H9 (cell line): ENCODE measurements around the gene UTS2B. TPM values are rescaled to one million over a fixed set of nuclear protein-coding genes. Genes with fewer than 3 reads are reported as not detected.
A peak's percentile ranks its signal among the peaks of the same experiment; 100 is the strongest.

Experiments used
- DNase-seq: peaks from one replicate; pipeline ENCODE4 v3.0.0-alpha.2; 2017
- H2AFZ ChIP-seq: one replicate; pipeline ENCODE4 v1.6.1; 2013; ENCODE audit warnings: mild to moderate bottlenecking, low read length, control low read depth, moderate library complexity
- H2AK5ac ChIP-seq: 2 replicates; pipeline ENCODE4 v1.6.1; 2013; ENCODE audit warnings: low read length, control low read depth, mixed read lengths; ENCODE audit not compliant: insufficient read length
- H2BK120ac ChIP-seq: one replicate; pipeline ENCODE4 v1.6.1; 2013; ENCODE audit warnings: low read depth, mild to moderate bottlenecking, low read length, control low read depth, inconsistent platforms; ENCODE audit not compliant: poor library complexity, severe bottlenecking
- H2BK12ac ChIP-seq: 2 replicates; pipeline ENCODE4 v1.6.1; 2013; ENCODE audit warnings: low read length, control low read depth, mixed read lengths, low read depth; ENCODE audit not compliant: insufficient read length
- H2BK15ac ChIP-seq: 2 replicates; pipeline ENCODE4 v1.6.1; 2013; ENCODE audit warnings: low read depth, low read length, control low read depth
- H2BK20ac ChIP-seq: one replicate; pipeline ENCODE4 v1.6.1; 2013; ENCODE audit warnings: low read depth, mild to moderate bottlenecking, low read length, control low read depth, inconsistent platforms; ENCODE audit not compliant: poor library complexity, severe bottlenecking
- H2BK5ac ChIP-seq: 2 replicates; pipeline ENCODE4 v1.6.1; 2013; ENCODE audit warnings: low read length, control low read depth, mixed read lengths; ENCODE audit not compliant: insufficient read length
- H3K14ac ChIP-seq: 2 replicates; pipeline ENCODE4 v1.6.1; 2013; ENCODE audit warnings: low read length, control low read depth; ENCODE audit not compliant: insufficient read depth
- H3K18ac ChIP-seq: 2 replicates; pipeline ENCODE4 v1.6.1; 2013; ENCODE audit warnings: low read depth, mild to moderate bottlenecking, mixed read lengths, low read length, control low read depth; ENCODE audit not compliant: insufficient read length
- H3K23ac ChIP-seq: 2 replicates; pipeline ENCODE4 v1.6.1; 2013; ENCODE audit warnings: low read length, control low read depth, mixed read lengths, low read depth; ENCODE audit not compliant: insufficient read length
- H3K23me2 ChIP-seq: 2 replicates; pipeline ENCODE4 v1.6.1; 2013; ENCODE audit warnings: low read depth, mild to moderate bottlenecking, mixed read lengths, low read length, control low read depth; ENCODE audit not compliant: insufficient read length, poor library complexity, severe bottlenecking
- H3K27ac ChIP-seq: 2 replicates; pipeline ENCODE4 v1.5.1; 2013; ENCODE audit warnings: low read length, control low read depth, mixed read lengths, low read depth; ENCODE audit not compliant: insufficient read length
- H3K27me3 ChIP-seq: 2 replicates; pipeline ENCODE4 v1.6.1; 2013; ENCODE audit warnings: low read length, control low read depth, inconsistent platforms; ENCODE audit not compliant: insufficient read depth
- H3K4ac ChIP-seq: 2 replicates; pipeline ENCODE4 v1.6.1; 2013; ENCODE audit warnings: low read depth, mild to moderate bottlenecking, control low read depth, inconsistent platforms, low read length, moderate library complexity
- H3K4me1 ChIP-seq: 2 replicates; pipeline ENCODE4 v1.6.1; 2013; ENCODE audit warnings: low read length, control low read depth, inconsistent platforms; ENCODE audit not compliant: insufficient read depth
- H3K4me2 ChIP-seq: 2 replicates; pipeline ENCODE4 v1.6.1; 2013; ENCODE audit warnings: low read length, control low read depth, mixed read lengths; ENCODE audit not compliant: insufficient read length, insufficient read depth
- H3K56ac ChIP-seq: 2 replicates; pipeline ENCODE4 v1.6.1; 2013; ENCODE audit warnings: low read depth, mild to moderate bottlenecking, mixed read lengths, low read length, control low read depth; ENCODE audit not compliant: insufficient read length
- H3K79me1 ChIP-seq: 2 replicates; pipeline ENCODE4 v1.6.1; 2013; ENCODE audit warnings: low read depth, mild to moderate bottlenecking, moderate library complexity, low read length, control low read depth, inconsistent platforms; ENCODE audit not compliant: insufficient read depth, poor library complexity, severe bottlenecking
- H3K79me2 ChIP-seq: 2 replicates; pipeline ENCODE4 v1.6.1; 2013; ENCODE audit warnings: low read length, control low read depth, inconsistent platforms; ENCODE audit not compliant: insufficient read depth
- H3K9ac ChIP-seq: 2 replicates; pipeline ENCODE4 v1.6.1; 2013; ENCODE audit warnings: low read length, control low read depth, mixed read lengths; ENCODE audit not compliant: insufficient read length; ENCODE audit errors: extremely low read depth
- H3K9me3 ChIP-seq: one replicate; pipeline ENCODE4 v1.6.1; 2013; ENCODE audit warnings: low read depth, low read length, inconsistent platforms; ENCODE audit not compliant: control insufficient read depth
- H3T11ph ChIP-seq: one replicate; pipeline ENCODE4 v1.6.1; 2013; ENCODE audit warnings: mild to moderate bottlenecking, low read length, control low read depth, inconsistent platforms
- H4K20me1 ChIP-seq: one replicate; pipeline ENCODE4 v1.6.1; 2013; ENCODE audit not compliant: control insufficient read depth, insufficient read length, insufficient read depth
- H4K5ac ChIP-seq: 2 replicates; pipeline ENCODE4 v1.6.1; 2013; ENCODE audit warnings: low read depth, mild to moderate bottlenecking, mixed read lengths, low read length, control low read depth; ENCODE audit not compliant: insufficient read length
- H4K8ac ChIP-seq: replicated peaks from 2 replicates; pipeline ENCODE4 v1.6.1; 2013; ENCODE audit warnings: low read length, control low read depth, mixed read lengths, low read depth; ENCODE audit not compliant: insufficient read length
- H4K91ac ChIP-seq: 2 replicates; pipeline ENCODE4 v1.6.1; 2013; ENCODE audit warnings: low read depth, mild to moderate bottlenecking, moderate library complexity, mixed read lengths, low read length, control low read depth; ENCODE audit not compliant: insufficient read length
- H3K27ac Mint-ChIP-seq, 3 experiments: 2 replicates in 2 of 3; 3 replicates in 1 of 3; pipeline ENCODE4 v1.8.0; 2020 to 2021; ENCODE audit warnings: mixed read lengths in 3 of 3, mild to moderate bottlenecking in 1 of 3, moderate library complexity in 1 of 3
- H3K27me3 Mint-ChIP-seq: 2 replicates; pipeline ENCODE4 v1.8.0; 2021; ENCODE audit warnings: low read depth, mild to moderate bottlenecking, moderate library complexity, mixed read lengths
- H3K36me3 Mint-ChIP-seq, 3 experiments: 2 replicates in 2 of 3; 3 replicates in 1 of 3; pipeline ENCODE4 v1.8.0; 2020 to 2021; ENCODE audit warnings: low read depth in 3 of 3, mixed read lengths in 3 of 3; ENCODE audit not compliant: insufficient read depth in 1 of 3
- H3K4me1 Mint-ChIP-seq, 2 experiments: 2 replicates each; pipeline ENCODE4 v1.8.0; 2020; ENCODE audit warnings: mixed read lengths in 2 of 2
- H3K4me3 Mint-ChIP-seq, 2 experiments: 2 replicates in 1 of 2; 3 replicates in 1 of 2; pipeline ENCODE4 v1.8.0; 2020 to 2021; ENCODE audit warnings: mild to moderate bottlenecking in 2 of 2, mixed read lengths in 2 of 2, moderate library complexity in 1 of 2
- H3K9me3 Mint-ChIP-seq, 2 experiments: 2 replicates in 1 of 2; 3 replicates in 1 of 2; pipeline ENCODE4 v1.8.0; 2020; ENCODE audit warnings: mild to moderate bottlenecking in 2 of 2, mixed read lengths in 2 of 2, moderate library complexity in 1 of 2
- CTCF ChIP-seq: fragments of 200-600 bp; sonication (generic); conservative IDR thresholded peaks from 3 replicates; pipeline ENCODE4 v1.8.0; 2021; ENCODE audit warnings: antibody characterized with exemption, mild to moderate bottlenecking
- WGBS: extraction: QIAGEN DNeasy Blood & Tissue Kit; methylation state at CpG from one replicate; pipeline ENCODE4 v1.1.7; 2013; ENCODE audit warnings: missing lambda C conversion rate, low lambda C conversion rate, mixed read lengths; ENCODE audit not compliant: insufficient read length; ENCODE audit errors: extremely low coverage; 5-methylcytosine and 5-hydroxymethylcytosine counted together
- total RNA-seq: library from RNA; stranded (reverse); gene quantifications from 2 replicates; pipeline ENCODE4 v1.2.1, GENCODE V29; 2021

Gene UTS2B
- total RNA-seq, 1 experiment from 2014 or later: 0.09 TPM

- Histone ChIP-seq H4K91ac (no peak overlapping the region), H3K14ac (no peak overlapping the region), H3K9me3 (no peaks in the 10 kb centered on the region), H3K79me2 (peaks cover 2% of the 10 kb centered on the region; the same call in 1 of the 2 replicates), H2AK5ac (no peak overlapping the region), H3K23ac (no peak overlapping the region), H3K4ac (no peak overlapping the region), H3K56ac (no peak overlapping the region), H3K9ac (no peak overlapping the region), H3K18ac (no peak overlapping the region), H4K20me1 (no peaks in the 10 kb centered on the region), H4K8ac (no peak overlapping the region), H3K27ac (no peak overlapping the region), H3K4me1 (peaks cover 15% of the 10 kb centered on the region; the same call in 1 of the 2 replicates), H2AFZ (no peak overlapping the region), H3K27me3 (no peaks in the 10 kb centered on the region), H2BK12ac (no peak overlapping the region), H3K23me2 (no peaks in the 10 kb centered on the region), H3K79me1 (no peaks in the 10 kb centered on the region), H3T11ph (no peak overlapping the region), H2BK120ac (no peak overlapping the region), H4K5ac (no peak overlapping the region), H2BK15ac (no peak overlapping the region), H2BK5ac (no peak overlapping the region), H2BK20ac (no peak overlapping the region), H3K4me2 (no peak overlapping the region)
- H3K9me3 Mint-ChIP-seq: no peaks in the 10 kb centered on the region
- peaks cover 34 to 44% of the 10 kb centered on the region in 2 experiments for H3K4me1 Mint-ChIP-seq
- no peaks in the 10 kb centered on the region for H3K27me3 Mint-ChIP-seq
- no CpG with 5 or more reads among the region's 5 CpGs for WGBS
- DNase-seq: no peak
- H3K4me3 Mint-ChIP-seq: no peak overlapping the region
- H3K36me3 Mint-ChIP-seq: peaks cover 9 to 28% (median 12%) of the 10 kb centered on the region in 3 experiments
- no peak for TF ChIP-seq CTCF
- peak overlapping the region; percentile 54 to 92 (median 78); a peak in 5 of 7 replicates for H3K27ac Mint-ChIP-seq
Observed at GRCh38 chr3:191356631-191357439, 26.5 kb upstream of the UTS2B start.
